Measurements from ENCODE around the gene DYNLL1. TPM values are rescaled to one million over a fixed set of nuclear protein-coding genes. Genes with fewer than 3 reads are reported as not detected.

Gene DYNLL1
- total and polyA plus RNA-seq, 2 of the 13 experiments (the other 11 are each of a cell fraction or from before 2014, with no cell fraction given): 271 to 294 TPM

DNA sequence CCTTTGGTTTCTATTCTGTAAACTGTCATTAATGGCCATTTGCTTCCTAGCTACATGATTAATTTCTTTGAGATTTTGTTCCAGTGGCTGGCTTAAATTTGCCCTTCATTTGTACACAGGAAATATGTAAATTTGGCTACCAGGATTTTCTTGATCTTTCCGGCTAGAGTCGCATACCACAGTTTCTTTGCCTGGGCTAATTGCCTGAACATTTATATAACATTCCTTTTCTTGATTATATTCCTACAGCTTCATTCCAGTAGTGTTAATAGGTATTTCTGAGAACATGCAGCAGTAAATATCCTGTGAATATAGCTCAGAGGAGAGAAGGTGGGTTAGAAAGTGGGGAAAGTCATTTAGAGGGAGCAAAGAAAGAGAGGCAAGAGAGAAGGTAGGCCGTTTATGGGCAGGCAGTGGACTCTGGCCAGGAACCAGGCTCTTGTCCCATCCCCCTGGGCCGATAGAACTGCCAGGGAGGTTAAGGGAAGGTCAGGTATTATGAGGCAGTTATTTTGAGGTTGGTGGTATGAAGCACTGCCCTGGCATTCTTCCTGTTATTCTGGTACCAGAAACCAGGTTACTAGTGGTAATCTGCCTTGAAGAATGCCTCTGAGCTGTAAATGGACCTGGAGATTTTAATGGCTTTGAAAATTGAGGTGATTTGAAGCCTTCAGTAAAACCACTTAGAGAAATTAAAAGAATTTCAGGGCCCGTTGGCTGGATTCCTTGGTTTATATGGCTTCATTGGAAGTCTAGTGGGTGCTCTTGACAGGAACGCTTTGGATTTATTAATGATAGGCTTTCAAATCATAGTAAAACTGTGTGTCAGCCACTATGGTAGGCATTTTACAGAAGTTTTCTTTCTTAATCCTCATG, 42.6 kb downstream of the DYNLL1 start (continued):
- TF ChIP-seq AFF4 (CRISPR knock-in tag; IDR thresholded peaks at IDR 0.05): no peak
- TF ChIP-seq ZKSCAN1 (IDR thresholded peaks at IDR 0.05; ENCODE audit: low read length): no peak

GRCh38 chr12:120539303-120539702, 43.4 kb downstream of the DYNLL1 start:
- ChIA-PET CTCF (ENCODE audit: low intra/inter-chr PET ratio, low total read pairs) (no interaction called here), POLR2A (interaction anchor here (0.9 kb wide), 1 partner anchor 11 kb away, joined by 4 read pairs; the partner anchor contains the start of gene COQ5)
- intact Hi-C loops (cut with micrococcal nuclease; ENCODE audit: unreplicated experiment) (loop anchor here (5.0 kb wide), 1 partner anchor 42 kb away; the partner anchor contains the start of gene DYNLL1), in situ Hi-C loops (cut with HindIII; ENCODE audit: extremely low pct_ligation_motif_present, low pct_unique_long_range_greater_than_20kb) (no loop called here)
- H3K9me3 ChIP-seq (ENCODE audit: low read length): no peaks in the 10 kb centered on the region
- ATAC-seq (no peak), DNase-seq (ENCODE audit: low spot score) (no peak), FAIRE-seq (no peak)
- H3K9ac ChIP-seq (ENCODE audit: insufficient read depth, low read depth, low read length): no peak overlapping the region
- H3K27ac ChIP-seq (ENCODE audit: extremely low read length, insufficient read depth, low read length): no peak overlapping the region
- H4K20me1 ChIP-seq (ENCODE audit: insufficient read depth, low read length): peaks cover 84% of the 10 kb centered on the region
- H3K4me3 ChIP-seq (replicated peaks in 1 of 3; ENCODE audit: insufficient read depth in 1 of 3, low read depth in 2 of 3, low read length in 3 of 3): no peak overlapping the region; a peak in 1 of 6 replicates
- H3K36me3 ChIP-seq (replicated peaks in 1 of 2; ENCODE audit: control insufficient read depth in 1 of 2, insufficient read depth in 2 of 2, low read length in 2 of 2): peaks cover 5 to 25% of the 10 kb centered on the region in 2 experiments
- H3K4me2 ChIP-seq (ENCODE audit: low read depth, low read length): 0 out of 2 replicates have a peak overlapping the region, but pooled peaks have one; percentile 29
- WGBS (ENCODE audit: low lambda C conversion rate): 100% methylated on average over 1 of the region's 1 CpG
- H3K79me2 ChIP-seq (ENCODE audit: insufficient read depth, low read length): peaks cover 92% of the 10 kb centered on the region
- no peak overlapping the region for H2AFZ ChIP-seq (ENCODE audit: low read length)
- TF ChIP-seq SAP130 (CRISPR knock-in tag; IDR thresholded peaks at IDR 0.05; ENCODE audit: low read depth): 0 out of 2 replicates have a peak, but pooled peaks have one; percentile 14
- no peak for TF ChIP-seq SMARCE1 (IDR thresholded peaks at IDR 0.05; ENCODE audit: borderline replicate concordance)
- TF ChIP-seq MAFF (IDR thresholded peaks at IDR 0.05; ENCODE audit: low read depth, low read length): peak; percentile 50
- TF ChIP-seq PTBP1 (IDR thresholded peaks at IDR 0.05; ENCODE audit: low read depth, low read length, poor library complexity, severe bottlenecking): no peak
- TF ChIP-seq MAFK (conservative IDR thresholded peaks at IDR 0.05 in 1 of 2, IDR thresholded peaks at IDR 0.05 in 1 of 2; ENCODE audit: low read length in 2 of 2): peak; percentile 29 to 52; a peak in 1 of 4 replicates
- no peak for TF ChIP-seq ZNF768 (CRISPR knock-in tag; IDR thresholded peaks at IDR 0.05)
- no peaks in the 10 kb centered on the region for H3K27me3 ChIP-seq (ENCODE audit: control insufficient read depth in 1 of 2, insufficient read depth in 2 of 2, low read length in 2 of 2)
- BruUV-seq (replicated peaks): no TSS peak
- peaks cover 78% of the 10 kb centered on the region for H3K4me1 ChIP-seq (ENCODE audit: insufficient read depth, low read length)
